GM20431 (cell line): Measurements from ENCODE around the gene NUTM2A.
"Not testable (repeated sequence)": the region's sequence is repeated elsewhere in the genome, so short reads cannot be mapped to it uniquely, and the experiment has no call there.

Experiments used
- in situ Hi-C: fragments of 300-500 bp; cut with MseI, MboI; formaldehyde crosslinking; loops from one replicate; pipeline ENCODE4 v1.15.0; 2020; ENCODE audit warnings: low sequenced_read_pairs; ENCODE audit not compliant: unreplicated experiment

Gene NUTM2A

DNA sequence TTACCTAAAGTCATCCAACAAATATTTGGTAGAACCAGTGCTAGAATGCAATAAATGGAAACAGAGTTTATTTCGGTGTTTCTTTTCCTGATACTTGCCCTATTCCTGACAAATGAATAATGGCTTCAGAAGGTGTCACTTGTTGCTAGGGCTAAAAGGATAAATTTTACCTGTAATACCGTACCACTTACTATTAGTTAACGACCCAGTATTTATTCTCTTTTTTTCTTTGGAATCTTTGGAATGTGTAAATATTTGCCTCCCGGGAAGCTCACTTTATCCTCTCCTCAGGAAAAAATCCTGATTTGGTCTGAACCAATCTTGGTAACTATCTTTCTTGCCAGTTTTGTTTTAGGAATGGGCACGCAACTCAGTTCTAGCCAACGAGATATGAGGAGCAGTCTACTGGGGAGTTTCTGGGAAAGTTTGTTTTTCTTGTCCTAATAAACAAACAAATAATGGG lies 14.1 kb downstream of the NUTM2A start:
- in situ Hi-C loops = not testable (repeated sequence)

DNA sequence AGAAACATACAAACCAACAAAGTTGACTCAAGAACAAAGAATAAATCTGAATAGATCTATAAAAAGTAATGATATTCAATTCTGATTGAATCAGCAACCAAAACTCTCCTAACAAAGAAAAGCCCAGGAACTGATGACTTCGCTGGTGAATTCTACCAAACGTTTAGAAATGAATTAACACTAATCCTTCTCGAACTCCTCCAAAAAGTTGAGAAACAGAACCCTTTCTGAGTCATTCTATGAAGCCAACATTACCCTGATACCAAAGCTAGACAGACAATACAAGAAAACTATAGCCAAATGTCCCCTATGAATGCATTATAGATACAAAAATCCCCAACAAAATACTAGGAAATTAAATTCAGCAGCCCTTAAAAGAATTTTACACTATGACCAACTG lies 16.9 kb downstream of the NUTM2A start:
- in situ Hi-C loops = not testable (repeated sequence)

DNA sequence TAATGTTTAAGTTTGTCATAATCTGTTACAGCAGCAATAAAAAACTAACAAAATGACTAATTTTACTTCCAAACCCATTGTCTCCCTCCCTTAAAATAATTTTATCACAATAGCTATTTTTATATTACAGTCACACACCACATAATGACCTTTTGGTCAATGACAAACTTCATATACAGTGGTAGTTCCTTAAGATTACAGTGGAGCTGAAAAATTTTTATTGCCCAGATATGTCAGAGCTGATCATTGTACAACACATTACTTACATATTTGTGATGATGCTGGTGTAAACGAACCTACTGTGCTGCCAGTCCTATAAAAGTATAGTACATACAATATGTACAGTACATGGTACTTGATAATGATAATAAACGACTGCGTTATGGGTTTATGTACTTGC lies 22.1 kb downstream of the NUTM2A start:
- in situ Hi-C loops = not testable (repeated sequence)

DNA sequence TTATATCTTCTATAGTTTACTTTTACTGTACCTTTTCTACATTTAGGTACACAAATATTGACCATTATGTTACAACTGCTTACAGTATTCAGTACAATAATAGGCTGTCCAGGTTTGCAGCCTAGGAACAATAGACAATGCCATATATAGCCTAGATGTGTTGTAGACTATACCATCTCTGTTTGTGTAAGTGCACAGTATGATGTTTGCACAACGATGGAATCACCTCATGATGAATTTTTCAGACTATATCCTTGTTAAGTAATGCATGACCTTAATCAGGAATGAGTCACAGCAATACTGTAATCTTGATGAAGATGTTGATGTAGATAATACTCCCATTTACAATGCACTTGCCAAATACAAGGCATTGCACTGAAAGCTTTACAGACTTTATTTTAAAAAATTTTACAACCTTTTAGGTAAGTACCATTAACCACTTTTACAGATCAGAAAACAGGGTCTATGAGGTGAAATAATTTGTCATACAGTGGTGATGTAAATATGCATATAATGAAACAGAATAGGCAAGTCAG lies 23.6 kb downstream of the NUTM2A start:
- in situ Hi-C loops = not testable (repeated sequence)

DNA sequence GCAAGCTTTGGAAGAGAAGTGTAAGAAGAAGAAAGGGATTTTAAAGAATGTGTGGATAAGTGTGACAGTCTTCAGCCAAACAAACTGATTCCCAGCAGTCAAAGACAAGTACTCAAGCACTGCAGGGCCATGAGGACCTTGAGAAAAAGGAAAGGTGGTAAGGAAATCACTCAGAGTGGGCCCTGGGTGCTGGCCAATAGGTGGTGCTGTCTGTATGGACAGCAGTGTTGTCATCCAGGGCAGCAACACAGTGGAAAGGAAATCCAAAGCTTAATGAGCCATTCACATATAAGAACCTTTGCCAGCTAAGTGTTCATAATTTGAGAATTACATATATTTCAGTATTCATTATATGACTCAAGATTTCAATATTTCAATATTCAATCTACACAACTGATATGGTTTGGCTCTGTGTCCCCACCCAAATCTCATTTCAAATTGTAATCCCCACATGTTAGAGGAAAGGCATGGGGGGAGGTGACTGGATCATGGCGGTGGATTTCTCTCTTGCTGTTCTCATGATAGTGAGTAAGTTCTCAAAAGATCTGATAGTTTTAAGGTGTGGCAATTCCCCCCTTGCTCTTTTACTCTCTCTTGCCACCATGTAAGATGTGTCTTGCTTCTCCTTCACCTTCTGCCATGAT lies 55.6 kb downstream of the NUTM2A start:
- in situ Hi-C loops = not testable (repeated sequence)
